Umbilical cord (tissue), 2 donors: ENCODE measurements around the gene ARHGEF28. TPM values are rescaled to one million over a fixed set of nuclear protein-coding genes. Genes with fewer than 3 reads are reported as not detected.
A peak's percentile ranks its signal among the peaks of the same experiment; 100 is the strongest.

Source experiments
- DNase-seq: peaks from one replicate; pipeline ENCODE4 v3.0.0-alpha.2; 2015; ENCODE audit warnings: low spot score
- total RNA-seq: library from RNA; depleted of rRNA; stranded (reverse); fragments of >200 nt; gene quantifications from one replicate; pipeline ENCODE4 v1.2.3, GENCODE V29; 2014; ENCODE audit warnings: low replicate concordance; ENCODE audit not compliant: insufficient read depth

Gene ARHGEF28
- total RNA-seq, 1 donor from 2014 or later, result 13.7 TPM

GRCh38 chr5:73816656-73817420 lies 190.8 kb downstream of the ARHGEF28 start:
- no peak for DNase-seq

- DNase-seq, result no peak
These were observed 192.4 kb downstream of the ARHGEF28 start for GRCh38 chr5:73818357-73818756.

- DNase-seq, result no peak
These were observed 194.3 kb downstream of the ARHGEF28 start for GRCh38 chr5:73820326-73820725.

GRCh38 chr5:73821003-73821402 lies 195.0 kb downstream of the ARHGEF28 start:
- DNase-seq, result no peak

GRCh38 chr5:73822278-73822988 lies 196.4 kb downstream of the ARHGEF28 start:
- no peak for DNase-seq

- DNase-seq, result no peak
These were observed 197.0 kb downstream of the ARHGEF28 start for GRCh38 chr5:73822989-73823339.

- no peak for DNase-seq
These were observed 197.5 kb downstream of the ARHGEF28 start for GRCh38 chr5:73823508-73823925.

GRCh38 chr5:73825199-73825598 lies 199.2 kb downstream of the ARHGEF28 start:
- no peak for DNase-seq

- no peak for DNase-seq
These were observed 199.7 kb downstream of the ARHGEF28 start for GRCh38 chr5:73825736-73826135.

GRCh38 chr5:73826301-73827105 lies 200.5 kb downstream of the ARHGEF28 start:
- peak; percentile 85 for DNase-seq

GRCh38 chr5:73827106-73827450 lies 201.1 kb downstream of the ARHGEF28 start:
- no peak for DNase-seq

GRCh38 chr5:73828465-73828864 lies 202.5 kb downstream of the ARHGEF28 start:
- no peak for DNase-seq

GRCh38 chr5:73830646-73831045 lies 204.7 kb downstream of the ARHGEF28 start:
- DNase-seq, result no peak

GRCh38 chr5:73831066-73831465 lies 205.1 kb downstream of the ARHGEF28 start:
- no peak for DNase-seq

- DNase-seq, result no peak
These were observed 208.7 kb downstream of the ARHGEF28 start for GRCh38 chr5:73834693-73835092.

- DNase-seq, result no peak
These were observed 209.7 kb downstream of the ARHGEF28 start for GRCh38 chr5:73835726-73836125.

- DNase-seq, result no peak
These were observed 210.6 kb downstream of the ARHGEF28 start for GRCh38 chr5:73836607-73837006.

GRCh38 chr5:73838901-73839300 lies 212.9 kb downstream of the ARHGEF28 start:
- DNase-seq, result no peak

- no peak for DNase-seq
These were observed 215.6 kb downstream of the ARHGEF28 start for GRCh38 chr5:73841641-73842040.

GRCh38 chr5:73844165-73844564 lies 218.2 kb downstream of the ARHGEF28 start:
- no peak for DNase-seq

GRCh38 chr5:73851471-73852181 lies 225.6 kb downstream of the ARHGEF28 start:
- DNase-seq, result no peak

GRCh38 chr5:73853091-73853490 lies 227.1 kb downstream of the ARHGEF28 start:
- DNase-seq, result no peak
